NAMALWA (cell line): ENCODE measurements around the gene SLC39A13.
A peak's percentile ranks its signal among the peaks of the same experiment; 100 is the strongest.

ENCODE experiments used
- DNase-seq: peaks from one replicate; pipeline ENCODE4 v3.0.0-alpha.2; 2015; ENCODE audit warnings: low spot score

SLC39A13 gene

GRCh38 chr11:47403571-47403970 is 4.8 kb upstream of the SLC39A13 start:
- no peak for DNase-seq

GRCh38 chr11:47406896-47407745 is 1.3 kb upstream of the SLC39A13 start:
- DNase-seq = peak; percentile 69

GRCh38 chr11:47408598-47409439 is 429 bp downstream of the SLC39A13 start:
- DNase-seq = no peak

GRCh38 chr11:47409440-47410369 is 1.3 kb downstream of the SLC39A13 start:
- no peak for DNase-seq

- no peak for DNase-seq
Observed at GRCh38 chr11:47410370-47411264, 2.2 kb downstream of the SLC39A13 start.

GRCh38 chr11:47411884-47412746 is 3.7 kb downstream of the SLC39A13 start:
- peak; percentile 62 for DNase-seq

- DNase-seq = no peak
Observed at GRCh38 chr11:47413351-47413750, 5.0 kb downstream of the SLC39A13 start.

- no peak for DNase-seq
Observed at GRCh38 chr11:47413908-47414684, 5.7 kb downstream of the SLC39A13 start.

- no peak for DNase-seq
Observed at GRCh38 chr11:47414685-47415070, 6.3 kb downstream of the SLC39A13 start.

- DNase-seq = no peak
Observed at GRCh38 chr11:47415091-47415854, 6.9 kb downstream of the SLC39A13 start.

- no peak for DNase-seq
Observed at GRCh38 chr11:47415949-47416472, 7.6 kb downstream of the SLC39A13 start.

- no peak for DNase-seq
Observed at GRCh38 chr11:47417712-47418111, 9.3 kb downstream of the SLC39A13 start.

- DNase-seq = no peak
Observed at GRCh38 chr11:47418454-47419259, 10.3 kb downstream of the SLC39A13 start.

- DNase-seq = no peak
Observed at GRCh38 chr11:47425611-47426010, 17.2 kb downstream of the SLC39A13 start.

- DNase-seq = peak; percentile 98
Observed at GRCh38 chr11:47426062-47426956, 17.9 kb downstream of the SLC39A13 start, which contains the start of gene PSMC3. Gene PSMC3, minus strand, starts transcription at chr11:47426439. Its CDS starts 160 bp downstream, at chr11:47426279.

GRCh38 chr11:47430524-47430923 is 22.1 kb downstream of the SLC39A13 start:
- DNase-seq = no peak
